ENCODE data around the gene ALOX5.
"Not testable (repeated sequence)": the region's sequence is repeated elsewhere in the genome, so short reads cannot be mapped to it uniquely, and the experiment has no call there.

Gene ALOX5

DNA sequence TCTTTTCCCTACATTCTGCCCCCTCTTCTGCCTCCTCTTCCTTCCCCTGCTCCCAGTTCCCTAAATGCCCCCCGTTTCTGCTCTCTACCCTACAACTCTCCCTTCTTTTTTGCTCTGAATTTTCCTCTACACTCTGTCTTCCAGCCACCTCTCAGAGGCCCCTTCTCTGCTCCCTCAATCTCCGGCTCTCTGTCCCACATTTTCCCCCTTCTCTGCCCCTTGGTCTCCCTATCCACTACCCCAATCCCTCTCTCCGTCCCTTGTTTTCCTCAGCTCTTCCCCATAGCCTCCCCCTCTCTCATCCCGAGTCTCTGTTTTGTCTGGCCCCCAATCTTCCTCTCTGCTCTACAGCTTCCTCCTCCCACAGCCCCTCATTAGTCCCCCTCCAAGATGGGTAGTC is 3.3 kb downstream of the ALOX5 start:
- no peak for DNase-seq (ENCODE audit: insufficient read length, low spot score)
- no peak for FAIRE-seq
- TF ChIP-seq TAF1 (IDR thresholded peaks at IDR 0.05; ENCODE audit: low read depth, low read length), result no peak

DNA sequence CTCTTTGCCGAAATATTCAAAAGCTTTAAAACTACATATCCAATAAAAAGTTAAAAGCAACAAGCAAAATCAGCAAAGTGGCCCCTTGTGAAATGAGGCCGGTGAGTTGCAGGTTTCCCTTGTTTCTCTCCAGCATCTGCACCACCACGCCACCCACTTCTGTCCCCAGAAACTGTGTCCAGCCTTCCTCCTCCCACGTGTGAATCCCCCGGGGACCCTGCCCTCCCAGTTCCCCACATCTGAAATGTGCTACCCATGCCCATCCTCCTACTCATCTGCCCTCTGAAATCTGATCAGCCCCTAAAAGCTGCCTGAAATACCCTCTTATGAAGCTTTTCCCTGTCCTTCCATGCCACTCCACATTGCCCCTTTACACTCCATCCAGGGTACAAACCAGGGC is 3.8 kb downstream of the ALOX5 start:
- DNase-seq (ENCODE audit: insufficient read length, low spot score) (no peak), FAIRE-seq (no peak)

DNA sequence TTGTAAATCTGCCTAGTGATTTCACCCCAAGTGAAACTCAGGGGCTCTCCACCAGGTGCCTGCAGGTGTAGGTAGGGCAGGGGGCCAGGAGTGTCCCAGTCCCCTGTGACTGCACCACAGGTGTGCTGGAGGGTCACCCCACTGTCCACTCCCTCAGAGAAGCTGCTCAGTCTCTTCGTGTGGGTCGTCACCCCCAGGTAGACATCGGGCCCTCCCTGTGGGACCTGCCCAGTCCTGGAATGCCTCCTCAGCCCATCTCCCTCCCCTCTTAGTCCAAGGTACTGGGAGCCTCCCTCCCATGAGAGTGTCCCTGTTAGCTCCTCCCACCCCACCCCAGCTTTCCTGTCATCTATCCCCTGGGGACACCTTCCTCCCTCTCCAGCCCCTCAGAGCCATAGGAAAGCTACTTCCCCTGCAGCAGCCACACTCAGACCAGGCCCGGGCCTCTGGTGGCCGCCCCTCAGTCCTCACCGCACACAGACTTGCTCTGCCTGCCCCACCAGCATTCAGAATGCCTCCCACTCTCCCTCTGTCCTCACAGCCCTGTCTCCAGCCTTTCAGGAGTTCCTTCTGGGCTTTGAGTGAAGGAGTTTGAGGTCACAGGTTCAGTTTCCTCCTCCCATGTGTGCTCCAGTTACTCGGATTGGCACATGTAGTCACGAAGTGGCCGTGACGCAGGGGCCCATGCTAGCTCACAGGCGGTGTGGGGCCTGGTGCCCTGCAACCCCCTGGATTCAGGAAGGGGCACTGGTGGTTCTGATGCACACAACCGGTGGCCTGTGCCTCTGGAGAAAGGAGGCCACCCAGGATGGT is 5.1 kb downstream of the ALOX5 start:
- no peak for TF ChIP-seq PAX5 (IDR thresholded peaks at IDR 0.05; ENCODE audit: insufficient read depth, low read length, severe bottlenecking)
- TF ChIP-seq POU2F2 (IDR thresholded peaks at IDR 0.05; ENCODE audit: low read depth, low read length), result no peak
- no peak for TF ChIP-seq POLR2AphosphoS5 (IDR thresholded peaks at IDR 0.05; ENCODE audit: low read depth, low read length)
- TF ChIP-seq TAF1 (IDR thresholded peaks at IDR 0.05; ENCODE audit: low read depth, low read length), result no peak
- TF ChIP-seq POLR2A (IDR thresholded peaks at IDR 0.05; ENCODE audit: low read depth, low read length), result no peak
- no peak for DNase-seq (ENCODE audit: insufficient read length, low spot score)
- FAIRE-seq, result no peak

More for the DNA sequence above, 3.8 kb downstream of the ALOX5 start:
- TF ChIP-seq SPI1 (IDR thresholded peaks at IDR 0.05; ENCODE audit: low read depth, low read length), result 0 out of 2 replicates have a peak, but pooled peaks have one; percentile 7
- no peak for TF ChIP-seq POLR2AphosphoS5 (IDR thresholded peaks at IDR 0.05; ENCODE audit: low read depth, low read length)

DNA sequence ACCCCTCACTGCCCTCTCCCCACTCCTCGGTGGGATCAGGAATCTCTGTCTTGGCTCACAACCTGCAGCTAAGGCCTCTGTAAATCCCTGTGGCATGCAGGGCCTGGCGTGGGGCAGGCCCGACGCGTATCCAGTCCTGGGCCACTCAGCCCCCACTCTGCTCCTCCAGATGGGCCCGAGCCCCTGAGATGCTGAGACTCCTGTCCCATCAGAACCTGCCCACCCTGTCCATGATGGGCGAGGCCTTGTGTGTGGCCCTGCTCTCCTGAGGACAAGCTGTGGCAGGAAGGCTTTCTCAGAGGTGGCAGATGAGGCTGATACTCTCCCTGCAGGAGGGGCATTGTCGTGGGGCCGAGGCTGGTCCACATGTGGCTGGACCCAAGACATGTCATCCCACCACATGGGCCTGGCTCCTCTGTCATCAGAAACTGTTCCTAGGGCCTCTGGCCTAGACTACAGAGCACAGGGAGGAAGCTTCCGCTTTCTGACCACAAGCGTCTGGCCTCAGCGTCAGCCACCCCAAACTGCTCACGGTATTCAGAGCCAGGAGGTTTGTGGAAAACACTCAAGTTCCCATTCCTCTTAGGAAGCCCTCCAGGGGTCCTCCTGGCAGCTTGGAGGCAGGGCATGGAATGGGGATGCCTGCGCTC is 6.0 kb downstream of the ALOX5 start:
- no peak for TF ChIP-seq PAX5 (IDR thresholded peaks at IDR 0.05; ENCODE audit: insufficient read depth, low read length, severe bottlenecking)
- TF ChIP-seq TAF1 (IDR thresholded peaks at IDR 0.05; ENCODE audit: low read depth, low read length), result no peak
- no peak for TF ChIP-seq POLR2A (IDR thresholded peaks at IDR 0.05; ENCODE audit: low read depth, low read length)
- TF ChIP-seq POLR2AphosphoS5 (IDR thresholded peaks at IDR 0.05; ENCODE audit: low read depth, low read length), result no peak
- TF ChIP-seq POU2F2 (IDR thresholded peaks at IDR 0.05; ENCODE audit: low read depth, low read length), result no peak
- TF ChIP-seq SPI1 (IDR thresholded peaks at IDR 0.05; ENCODE audit: low read depth, low read length), result no peak
- FAIRE-seq (no peak), DNase-seq (ENCODE audit: insufficient read length, low spot score) (no peak)

DNA sequence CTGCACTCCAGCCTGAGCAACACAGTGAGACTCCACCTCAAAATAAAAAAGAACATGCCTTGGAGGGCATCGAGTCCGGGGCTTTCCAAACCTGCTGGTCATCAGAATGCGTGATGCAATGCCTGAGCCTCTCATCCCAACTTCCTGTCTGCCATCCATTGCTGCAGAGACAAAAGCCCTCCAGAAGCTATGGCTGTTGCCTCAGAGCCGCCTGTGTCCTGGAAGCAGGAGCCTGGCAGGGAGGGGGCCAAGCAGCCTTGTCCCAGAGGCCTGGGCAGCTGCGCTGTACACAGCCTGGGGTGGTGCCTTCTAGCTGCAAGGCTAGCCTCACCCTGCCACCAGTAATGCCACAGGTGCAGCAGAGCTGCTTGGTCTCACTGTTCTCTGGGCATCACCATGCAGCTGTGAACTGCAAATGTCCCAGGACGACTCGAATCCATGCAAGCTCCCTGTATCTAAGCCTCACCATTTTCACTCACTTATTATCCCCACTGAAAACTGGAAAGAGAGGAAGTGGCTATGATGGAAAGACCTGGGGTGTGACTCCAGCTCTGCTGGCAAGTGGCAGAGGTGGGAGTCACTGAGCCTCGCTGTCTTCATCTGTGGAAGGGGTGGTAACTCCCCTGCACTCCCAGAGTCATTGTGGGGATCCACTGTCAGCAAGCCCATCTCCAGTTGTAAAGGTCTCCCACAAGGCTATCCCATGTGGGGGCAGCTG is 7.0 kb downstream of the ALOX5 start:
- DNase-seq (ENCODE audit: insufficient read length, low spot score), result no peak
- FAIRE-seq, result no peak
- TF ChIP-seq POLR2A (IDR thresholded peaks at IDR 0.05; ENCODE audit: low read depth, low read length), result no peak
- no peak for TF ChIP-seq POLR2AphosphoS5 (IDR thresholded peaks at IDR 0.05; ENCODE audit: low read depth, low read length)
- no peak for TF ChIP-seq TAF1 (IDR thresholded peaks at IDR 0.05; ENCODE audit: low read depth, low read length)
- TF ChIP-seq POU2F2 (IDR thresholded peaks at IDR 0.05; ENCODE audit: low read depth, low read length), result no peak

DNA sequence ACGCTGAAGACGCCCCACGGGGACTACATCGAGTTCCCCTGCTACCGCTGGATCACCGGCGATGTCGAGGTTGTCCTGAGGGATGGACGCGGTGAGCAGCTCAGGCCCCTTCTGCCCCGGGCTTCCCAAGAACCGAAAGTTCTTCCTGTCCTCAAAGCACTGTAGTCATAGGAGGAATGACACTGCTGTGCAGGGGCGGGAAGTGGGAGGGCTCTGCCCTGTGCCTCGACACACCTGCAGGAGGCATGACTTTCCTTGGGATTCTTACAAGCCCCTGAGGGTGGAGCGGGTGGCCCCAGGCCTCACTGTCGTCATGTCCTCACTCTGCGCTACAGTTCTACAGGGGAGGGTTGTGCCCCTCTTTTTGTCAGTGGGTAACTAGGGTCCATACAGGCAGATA is 8.6 kb downstream of the ALOX5 start:
- TF ChIP-seq PAX5 (IDR thresholded peaks at IDR 0.05; ENCODE audit: insufficient read depth, low read length, severe bottlenecking) (no peak), POLR2AphosphoS5 (IDR thresholded peaks at IDR 0.05; ENCODE audit: low read depth, low read length) (no peak), POLR2A (IDR thresholded peaks at IDR 0.05; ENCODE audit: low read depth, low read length) (no peak), TAF1 (IDR thresholded peaks at IDR 0.05; ENCODE audit: low read depth, low read length) (no peak), POU2F2 (IDR thresholded peaks at IDR 0.05; ENCODE audit: low read depth, low read length) (no peak)
- FAIRE-seq (no peak), DNase-seq (ENCODE audit: insufficient read length, low spot score) (no peak)

DNA sequence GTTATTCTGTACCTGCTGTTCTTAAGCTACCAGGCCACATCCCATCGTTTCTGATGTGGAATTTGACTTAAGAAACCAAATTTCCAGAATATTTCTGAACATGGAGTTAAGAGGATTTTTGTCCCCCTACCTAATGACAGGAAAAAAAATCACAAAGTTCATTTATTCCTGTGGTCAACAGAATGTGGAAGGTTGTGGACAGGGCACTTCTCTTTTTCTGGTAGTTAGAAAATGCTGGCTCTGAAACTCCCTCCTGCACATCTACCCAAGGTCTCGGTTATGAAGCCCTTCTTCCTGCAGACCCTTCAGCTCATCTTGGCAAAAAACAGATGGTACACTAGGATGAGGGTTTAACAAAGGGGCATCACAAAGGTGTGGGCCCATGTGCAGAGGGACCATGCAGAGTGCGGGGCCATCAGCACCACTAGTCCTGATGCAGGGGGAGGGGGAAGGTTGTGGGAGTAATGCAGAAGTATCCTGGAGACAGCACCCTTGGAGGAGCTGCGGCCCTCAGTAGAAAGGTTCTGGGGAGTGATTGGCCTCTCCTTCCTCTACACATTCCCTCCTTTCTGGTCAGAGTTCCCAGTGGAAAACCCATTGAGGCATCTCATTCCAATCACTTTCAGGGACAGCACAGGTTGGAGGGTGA is 9.8 kb downstream of the ALOX5 start:
- TF ChIP-seq POU2F2 (IDR thresholded peaks at IDR 0.05; ENCODE audit: low read depth, low read length) (no peak), POLR2AphosphoS5 (IDR thresholded peaks at IDR 0.05; ENCODE audit: low read depth, low read length) (no peak), SPI1 (IDR thresholded peaks at IDR 0.05; ENCODE audit: low read depth, low read length) (no peak), TAF1 (IDR thresholded peaks at IDR 0.05; ENCODE audit: low read depth, low read length) (no peak), POLR2A (IDR thresholded peaks at IDR 0.05; ENCODE audit: low read depth, low read length) (no peak), PAX5 (IDR thresholded peaks at IDR 0.05; ENCODE audit: insufficient read depth, low read length, severe bottlenecking) (no peak)
- DNase-seq (ENCODE audit: insufficient read length, low spot score), result no peak
- FAIRE-seq, result no peak

DNA sequence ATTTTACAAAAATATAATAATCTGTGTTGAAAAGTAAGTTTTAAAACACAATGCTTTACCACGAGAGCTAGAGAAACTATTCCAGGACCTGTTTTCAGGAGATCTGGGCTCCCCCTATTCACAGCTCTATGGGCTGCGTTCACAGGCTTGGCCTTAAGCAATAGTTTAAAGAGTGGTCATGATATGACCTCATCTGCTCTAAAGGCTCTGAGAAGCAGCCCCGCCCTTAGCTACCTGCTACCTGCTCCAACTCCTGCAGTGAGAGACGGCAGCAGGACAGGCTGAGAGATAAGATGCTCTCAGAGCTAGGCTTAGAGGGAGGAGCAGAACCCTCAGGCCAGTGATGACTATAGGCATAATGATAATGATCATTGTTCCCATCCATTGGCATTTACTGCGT is 12.6 kb downstream of the ALOX5 start:
- FAIRE-seq, result no peak
- no peak for DNase-seq (ENCODE audit: insufficient read length, low spot score)
- TF ChIP-seq POLR2AphosphoS5 (IDR thresholded peaks at IDR 0.05; ENCODE audit: low read depth, low read length), result no peak
- TF ChIP-seq POU2F2 (IDR thresholded peaks at IDR 0.05; ENCODE audit: low read depth, low read length), result no peak
- no peak for TF ChIP-seq TAF1 (IDR thresholded peaks at IDR 0.05; ENCODE audit: low read depth, low read length)
- TF ChIP-seq PAX5 (IDR thresholded peaks at IDR 0.05; ENCODE audit: insufficient read depth, low read length, severe bottlenecking), result no peak
- no peak for TF ChIP-seq POLR2A (IDR thresholded peaks at IDR 0.05; ENCODE audit: low read depth, low read length)
- TF ChIP-seq SPI1 (IDR thresholded peaks at IDR 0.05; ENCODE audit: low read depth, low read length), result no peak

DNA sequence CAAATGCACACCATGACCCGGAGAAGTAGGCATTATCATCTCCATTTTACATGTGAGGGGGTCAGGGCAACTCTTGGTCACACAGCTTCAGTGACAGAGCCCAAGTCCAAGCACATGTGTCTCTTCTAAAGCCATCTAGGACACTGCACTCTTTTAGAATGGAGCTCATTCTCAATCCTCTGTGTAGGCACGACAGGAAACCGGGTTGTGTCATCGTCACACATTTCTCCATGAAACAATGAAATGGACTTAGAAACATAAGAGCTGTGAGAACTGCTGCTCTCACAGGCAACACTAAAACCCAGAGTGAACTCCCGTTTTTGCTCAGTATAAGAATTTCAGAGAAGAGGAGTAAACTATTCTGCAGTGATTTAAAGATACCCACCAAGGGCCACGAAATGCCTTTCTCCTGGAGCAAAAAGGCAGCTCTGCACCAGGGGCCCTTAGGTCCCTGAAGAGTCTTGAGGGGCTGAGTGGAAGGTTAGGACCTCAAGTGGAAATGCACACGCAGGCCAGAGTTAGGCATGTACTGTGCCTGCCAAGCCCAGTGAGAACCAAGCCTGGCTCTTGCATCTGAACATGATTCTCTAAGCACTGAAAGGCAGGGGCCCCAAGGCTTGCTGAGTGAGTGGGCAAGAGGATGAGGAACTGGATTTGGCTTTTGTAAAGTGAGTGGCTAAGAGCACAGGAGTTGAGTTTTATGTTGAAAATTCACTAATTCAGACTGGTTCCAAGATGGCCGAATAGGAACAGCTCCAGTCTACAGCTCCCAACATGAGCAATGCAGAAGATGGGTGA is 13.3 kb downstream of the ALOX5 start:
- TF ChIP-seq POU2F2 (IDR thresholded peaks at IDR 0.05; ENCODE audit: low read depth, low read length) (no peak), PAX5 (IDR thresholded peaks at IDR 0.05; ENCODE audit: insufficient read depth, low read length, severe bottlenecking) (no peak), SPI1 (IDR thresholded peaks at IDR 0.05; ENCODE audit: low read depth, low read length) (no peak), POLR2AphosphoS5 (IDR thresholded peaks at IDR 0.05; ENCODE audit: low read depth, low read length) (no peak), TAF1 (IDR thresholded peaks at IDR 0.05; ENCODE audit: low read depth, low read length) (no peak), POLR2A (IDR thresholded peaks at IDR 0.05; ENCODE audit: low read depth, low read length) (no peak)
- FAIRE-seq (no peak), DNase-seq (ENCODE audit: insufficient read length, low spot score) (no peak)

DNA sequence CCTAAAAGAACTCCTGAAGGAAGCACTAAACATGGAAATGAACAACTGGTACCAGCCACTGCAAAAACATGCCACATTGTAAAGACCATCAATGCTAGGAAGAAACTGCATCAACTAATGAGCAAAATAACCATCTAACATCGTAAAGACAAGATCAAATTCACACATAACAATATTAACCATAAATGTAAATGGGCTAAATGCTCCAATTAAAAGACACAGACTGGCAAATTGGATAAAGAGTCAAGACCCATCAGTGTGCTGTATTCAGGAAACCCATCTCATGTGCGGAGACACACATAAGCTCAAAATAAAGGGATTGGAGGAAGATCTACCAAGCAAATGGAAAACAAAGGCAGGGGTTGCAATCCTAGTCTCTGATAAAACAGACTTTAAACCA is 15.7 kb downstream of the ALOX5 start:
- DNase-seq (ENCODE audit: insufficient read length, low spot score), result not testable (repeated sequence)

DNA sequence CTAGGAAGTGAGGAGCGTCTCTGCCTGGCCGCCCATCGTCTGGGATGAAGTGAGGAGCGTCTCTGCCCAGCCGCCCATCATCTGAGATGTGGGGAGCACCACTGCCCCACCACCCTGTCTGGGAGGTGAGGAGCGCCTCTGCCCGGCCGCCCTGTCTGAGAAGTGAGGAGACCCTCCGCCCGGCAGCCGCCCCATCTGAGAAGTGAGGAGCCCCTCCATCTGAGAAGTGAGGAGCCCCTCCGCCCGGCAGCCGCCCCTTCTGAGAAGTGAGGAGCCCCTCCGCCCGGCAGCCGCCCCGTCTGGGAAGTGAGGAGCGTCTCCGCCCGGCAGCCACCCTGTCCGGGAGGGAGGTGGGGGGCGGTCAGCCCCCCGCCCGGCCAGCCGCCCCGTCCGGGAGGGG is 17.6 kb downstream of the ALOX5 start:
- not testable (repeated sequence) for DNase-seq (ENCODE audit: insufficient read length, low spot score); FAIRE-seq

More for the DNA sequence above, 15.7 kb downstream of the ALOX5 start:
- FAIRE-seq, result not testable (repeated sequence)
